Naive B cell (primary cell): ENCODE results near the gene VAV3. TPM values are rescaled to one million over a fixed set of nuclear protein-coding genes. Genes with fewer than 3 reads are reported as not detected.

ENCODE experiments used
- ATAC-seq, 2 donors: fragments of 150-1000 bp; cut with Tn5 transposase; 2 replicates each; pipeline ENCODE4 v1.10.0; 2021; ENCODE audit warnings: low read depth in 2 of 2, mild to moderate bottlenecking in 2 of 2, moderate library complexity in 2 of 2
- DNase-seq: peaks from one replicate; pipeline ENCODE4 v3.0.0; 2022
- H3K27ac Mint-ChIP-seq, 6 donors: one replicate each; pipeline ENCODE4 v1.8.0; 2020 to 2022; ENCODE audit warnings: mild to moderate bottlenecking in 6 of 6, mixed read lengths in 6 of 6, moderate library complexity in 5 of 6, inconsistent platforms in 2 of 6
- H3K27me3 Mint-ChIP-seq, 3 donors: one replicate each; pipeline ENCODE4 v1.8.0; 2021 to 2022; ENCODE audit warnings: mixed read lengths in 3 of 3, mild to moderate bottlenecking in 1 of 3
- H3K36me3 Mint-ChIP-seq, 2 donors: one replicate each; pipeline ENCODE4 v1.8.0; 2020 to 2022; ENCODE audit warnings: mixed read lengths in 2 of 2, inconsistent platforms in 1 of 2, mild to moderate bottlenecking in 1 of 2
- H3K4me1 Mint-ChIP-seq, 3 donors: one replicate each; pipeline ENCODE4 v1.8.0; 2020 to 2022; ENCODE audit warnings: mixed read lengths in 3 of 3, inconsistent platforms in 1 of 3, mild to moderate bottlenecking in 1 of 3, moderate library complexity in 1 of 3
- H3K4me3 Mint-ChIP-seq, 8 donors: one replicate each; pipeline ENCODE4 v1.8.0; 2020 to 2022; ENCODE audit warnings: mild to moderate bottlenecking in 8 of 8, mixed read lengths in 8 of 8, moderate library complexity in 8 of 8, inconsistent platforms in 2 of 8
- H3K9me3 Mint-ChIP-seq, 7 donors: one replicate each; pipeline ENCODE4 v1.8.0; 2020 to 2022; ENCODE audit warnings: mixed read lengths in 7 of 7, mild to moderate bottlenecking in 5 of 7, inconsistent platforms in 2 of 7, moderate library complexity in 1 of 7
- polyA plus RNA-seq, 6 donors: library from polyadenylated mRNA; unstranded; fragments of 300-500 nt; fragmentation: Illumina TruSeq; gene quantifications; one replicate each; pipeline ENCODE4 v1.2.3, GENCODE V29; 2021; ENCODE audit warnings: low read depth in 6 of 6

The VAV3 gene
- polyA plus RNA-seq, 6 donors from 2014 or later, result 24.8 to 45.9 (median 33.6) TPM

DNA sequence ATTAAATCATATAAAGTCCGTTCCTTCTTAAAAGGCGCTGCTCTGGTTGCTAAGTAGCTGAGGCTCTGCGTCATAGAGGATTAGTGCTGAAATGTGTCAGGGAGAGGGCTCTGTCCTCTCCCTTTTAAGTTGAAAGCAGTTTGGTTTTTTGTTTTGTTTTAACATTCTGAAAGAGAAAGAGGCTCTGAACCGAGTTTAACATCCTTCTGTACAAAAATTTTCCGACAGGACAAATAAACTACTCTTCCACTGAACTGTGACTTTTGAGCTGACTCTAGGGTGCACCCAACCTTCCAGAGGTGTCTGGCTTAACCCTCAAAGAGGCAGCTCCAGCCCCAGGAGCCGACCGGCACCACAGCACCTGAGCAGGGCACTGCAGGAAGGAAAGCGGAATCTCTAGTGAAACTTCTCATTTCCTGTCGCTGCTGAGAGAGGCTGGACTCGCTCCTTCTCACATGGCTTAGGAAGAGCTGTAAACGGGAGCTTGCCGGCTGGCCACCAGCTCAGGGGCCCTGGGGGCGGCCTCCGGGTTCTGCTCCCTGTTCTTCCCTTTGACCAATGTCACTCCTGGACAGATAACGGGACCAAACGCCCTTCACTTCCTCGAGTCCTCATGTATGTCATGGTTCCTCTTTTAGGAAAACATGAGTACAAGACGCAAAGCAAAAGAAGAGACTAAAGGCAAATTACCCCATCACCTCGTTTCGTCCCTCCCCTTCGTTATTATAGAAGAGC is 1.2 kb downstream of the VAV3 start:
- DNase-seq (peak; percentile 79), ATAC-seq (peak; percentile 60 to 63)
- H3K4me1 Mint-ChIP-seq, result peaks cover 41 to 71% (median 43%) of the 10 kb centered on the region in 3 donors
- H3K27me3 Mint-ChIP-seq, result no peaks in the 10 kb centered on the region
- peak overlapping the region; percentile 92 to 100 (median 98) for H3K4me3 Mint-ChIP-seq
- H3K9me3 Mint-ChIP-seq, result peaks cover 0 to 5% (median 0%) of the 10 kb centered on the region in 7 donors
- H3K36me3 Mint-ChIP-seq, result peaks cover 7 to 10% of the 10 kb centered on the region in 2 donors
- peak overlapping the region; percentile 97 to 99 (median 98) for H3K27ac Mint-ChIP-seq

DNA sequence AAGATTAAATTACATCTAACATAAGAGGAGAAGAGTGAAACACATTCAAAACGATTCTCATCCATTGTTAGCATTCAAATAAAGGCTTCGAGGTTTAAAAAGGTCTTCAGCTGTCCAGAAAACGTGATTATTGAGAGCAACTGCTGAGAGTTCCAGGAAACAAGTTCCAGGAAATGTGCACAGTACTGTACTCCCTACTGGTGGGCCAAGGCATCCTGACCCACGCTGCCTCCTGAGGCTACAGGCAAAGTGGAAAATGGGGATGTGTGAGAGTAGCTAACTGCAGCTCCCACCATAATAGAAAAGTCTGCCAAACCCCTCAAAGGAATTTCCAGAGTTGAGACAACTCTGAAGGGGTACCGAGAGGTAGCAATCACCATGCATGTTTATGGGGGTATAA is 2.0 kb downstream of the VAV3 start:
- Mint-ChIP-seq H3K36me3 (peaks cover 4 to 10% of the 10 kb centered on the region in 2 donors), H3K9me3 (peaks cover 0 to 5% (median 0%) of the 10 kb centered on the region in 7 donors), H3K27ac (peak overlapping the region; percentile 97 to 99 (median 98)), H3K27me3 (no peaks in the 10 kb centered on the region), H3K4me3 (peak overlapping the region; percentile 92 to 100 (median 98)), H3K4me1 (peaks cover 40 to 68% (median 42%) of the 10 kb centered on the region in 3 donors)
- ATAC-seq (no peak), DNase-seq (no peak)

DNA sequence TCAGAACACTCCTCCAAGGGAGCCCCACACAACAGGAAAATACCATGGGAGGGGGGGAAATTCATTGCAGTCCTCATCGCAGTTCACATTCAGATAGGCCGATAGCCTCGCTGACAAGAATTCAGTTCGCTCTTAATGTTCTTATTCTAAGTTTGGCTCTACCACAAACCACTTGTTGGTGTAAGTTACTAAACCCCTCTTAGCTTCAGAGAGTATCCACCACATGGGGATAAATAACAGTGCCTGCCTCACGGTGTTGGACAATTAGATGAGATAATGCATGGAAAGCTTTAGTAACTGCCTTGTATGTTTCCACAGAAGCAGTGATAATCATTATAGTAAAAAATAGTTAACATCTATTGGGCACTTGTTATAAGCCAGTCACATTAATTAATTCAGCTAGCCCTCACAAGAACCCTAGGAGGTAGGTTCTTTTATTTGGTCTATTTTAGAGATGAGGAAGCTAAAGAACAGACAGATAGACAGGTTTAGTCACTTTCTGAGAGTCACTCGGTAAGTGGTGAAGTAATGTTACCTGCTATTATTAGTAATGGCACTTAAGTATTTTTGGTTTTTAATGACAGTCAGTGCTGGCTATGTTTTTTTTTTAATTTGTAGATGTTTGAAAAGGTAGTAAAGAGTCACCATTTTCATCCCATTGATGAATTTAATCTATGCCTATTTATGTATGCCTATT is 10.1 kb downstream of the VAV3 start:
- H3K36me3 Mint-ChIP-seq, result peaks cover 0 to 7% of the 10 kb centered on the region in 2 donors
- DNase-seq (no peak), ATAC-seq (peak in 1 of 2 donors; percentile 27)
- peak overlapping the region in 2 of 8 donors; percentile 17 to 40 for H3K4me3 Mint-ChIP-seq
- peaks cover 35 to 57% (median 44%) of the 10 kb centered on the region in 3 donors for H3K4me1 Mint-ChIP-seq
- H3K27ac Mint-ChIP-seq, result peak overlapping the region in 3 of 6 donors; percentile 10 to 39 (median 34)
- H3K9me3 Mint-ChIP-seq, result peaks cover 0 to 5% (median 0%) of the 10 kb centered on the region in 7 donors
- no peaks in the 10 kb centered on the region for H3K27me3 Mint-ChIP-seq

- Mint-ChIP-seq H3K27ac (peak overlapping the region in 3 of 6 donors; percentile 34 to 68 (median 39)), H3K27me3 (no peaks in the 10 kb centered on the region), H3K4me3 (no peak overlapping the region), H3K9me3 (no peaks in the 10 kb centered on the region), H3K4me1 (peaks cover 35 to 57% (median 43%) of the 10 kb centered on the region in 3 donors), H3K36me3 (peaks cover 0 to under 1% of the 10 kb centered on the region in 2 donors)
- no peak for ATAC-seq
- DNase-seq, result no peak
Observed at GRCh38 chr1:107954126-107954525, 10.9 kb downstream of the VAV3 start.

DNA sequence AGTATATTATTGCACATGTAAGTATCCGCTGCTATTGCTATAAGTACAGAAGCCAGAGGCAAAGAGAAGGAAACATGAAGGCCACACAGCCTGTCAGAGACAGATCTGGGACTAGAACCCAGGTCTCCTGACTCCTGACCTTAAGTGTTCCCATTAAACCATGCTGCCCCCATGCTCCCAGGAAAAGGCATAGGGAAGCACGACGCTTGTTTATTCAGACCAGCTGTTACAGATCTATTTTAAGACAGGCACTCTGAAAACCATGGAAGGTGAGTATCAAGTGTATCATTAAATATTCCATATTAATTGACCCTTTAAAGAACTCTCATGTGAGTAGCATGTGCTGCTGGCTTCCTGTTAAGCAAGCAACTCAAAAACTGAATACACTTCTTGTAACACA is 11.4 kb downstream of the VAV3 start:
- no peak for ATAC-seq
- Mint-ChIP-seq H3K4me1 (peaks cover 35 to 52% (median 42%) of the 10 kb centered on the region in 3 donors), H3K27me3 (no peaks in the 10 kb centered on the region), H3K4me3 (peak overlapping the region in 1 of 8 donors; percentile 39), H3K9me3 (no peaks in the 10 kb centered on the region), H3K36me3 (no peaks in the 10 kb centered on the region), H3K27ac (peak overlapping the region in 2 of 6 donors; percentile 3 to 54)
- DNase-seq, result no peak

DNA sequence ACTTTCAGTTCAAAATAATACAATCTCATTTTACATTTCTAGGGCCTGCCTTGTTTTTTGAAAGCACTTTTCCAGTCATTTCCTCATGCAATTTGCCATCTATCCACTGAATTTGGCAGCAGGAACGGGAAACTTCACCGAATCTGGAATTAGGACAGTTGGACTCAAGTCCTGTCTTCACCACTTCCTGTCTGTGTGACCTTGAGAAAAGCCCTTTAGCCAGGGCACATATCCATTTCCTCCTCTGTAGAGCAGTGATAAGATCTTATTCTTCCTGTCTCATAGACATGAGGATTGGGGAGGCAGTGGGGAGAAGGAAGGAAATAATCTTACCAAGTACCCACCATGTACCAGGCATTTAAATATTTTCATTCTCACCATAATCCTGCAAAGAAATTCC is 12.0 kb downstream of the VAV3 start:
- no peak for ATAC-seq
- Mint-ChIP-seq H3K36me3 (no peaks in the 10 kb centered on the region), H3K27ac (peak overlapping the region in 4 of 6 donors; percentile 12 to 75 (median 43)), H3K27me3 (no peaks in the 10 kb centered on the region), H3K4me3 (peak overlapping the region in 2 of 8 donors; percentile 6 to 35), H3K9me3 (no peaks in the 10 kb centered on the region), H3K4me1 (peaks cover 41 to 57% (median 44%) of the 10 kb centered on the region in 3 donors)
- no peak for DNase-seq

DNA sequence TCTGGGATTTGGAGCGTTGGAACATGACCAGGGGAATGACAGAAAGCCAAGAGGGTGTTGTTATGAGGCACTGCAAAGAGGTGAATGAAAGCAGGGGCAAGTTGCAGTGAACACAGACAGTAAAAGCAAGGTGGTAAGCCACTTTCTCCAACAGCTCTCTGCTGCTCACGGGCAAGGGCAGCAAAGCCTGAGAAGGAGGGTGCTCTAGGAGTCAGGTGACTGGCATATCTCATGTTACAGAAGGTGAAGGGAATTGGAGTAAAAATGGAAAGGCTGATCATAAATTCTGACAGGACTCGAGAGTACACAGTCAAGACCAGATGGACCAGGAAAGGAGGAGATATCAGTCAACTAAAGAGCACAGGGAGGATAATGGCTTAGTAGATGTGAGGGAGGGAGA is 14.5 kb downstream of the VAV3 start:
- peak; percentile 45 to 53 for ATAC-seq
- Mint-ChIP-seq H3K9me3 (no peaks in the 10 kb centered on the region), H3K27ac (peak overlapping the region; percentile 1 to 85 (median 71)), H3K4me1 (peaks cover 64 to 83% (median 65%) of the 10 kb centered on the region in 3 donors), H3K4me3 (peak overlapping the region; percentile 2 to 68 (median 29)), H3K36me3 (no peaks in the 10 kb centered on the region), H3K27me3 (no peaks in the 10 kb centered on the region)
- DNase-seq, result no peak

GRCh38 chr1:107949467-107950253 is 15.3 kb downstream of the VAV3 start:
- peak; percentile 25 to 27 for ATAC-seq
- peak overlapping the region in 7 of 8 donors; percentile 2 to 68 (median 23) for H3K4me3 Mint-ChIP-seq
- H3K4me1 Mint-ChIP-seq, result peaks cover 64 to 84% (median 65%) of the 10 kb centered on the region in 3 donors

DNA sequence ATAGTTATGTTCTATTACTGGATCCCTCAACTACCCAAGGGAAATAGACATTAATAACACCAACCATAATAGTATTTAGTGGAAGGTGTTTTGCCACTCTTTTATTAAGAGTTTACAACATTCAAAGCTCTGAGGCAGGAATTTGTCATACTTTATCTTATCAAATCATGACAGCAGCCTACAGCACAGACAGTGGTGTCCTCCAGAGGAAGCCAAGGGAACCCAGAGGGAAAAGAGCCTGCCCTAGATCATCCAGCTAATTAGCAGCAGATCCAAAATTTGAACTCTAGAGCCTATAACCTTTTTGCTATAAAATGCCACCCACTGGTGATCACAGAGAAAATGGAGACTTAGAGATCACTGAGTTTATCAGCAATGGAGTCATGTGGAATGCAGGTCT is 18.2 kb downstream of the VAV3 start:
- H3K9me3 Mint-ChIP-seq, result no peaks in the 10 kb centered on the region
- no peaks in the 10 kb centered on the region for H3K27me3 Mint-ChIP-seq
- peaks cover 0 to 4% of the 10 kb centered on the region in 2 donors for H3K36me3 Mint-ChIP-seq
- no peak for ATAC-seq
- DNase-seq, result no peak
- H3K4me3 Mint-ChIP-seq, result peak overlapping the region in 2 of 8 donors; percentile 35 to 63
- peak overlapping the region in 1 of 6 donors; percentile 54 for H3K27ac Mint-ChIP-seq
- peaks cover 64 to 87% (median 85%) of the 10 kb centered on the region in 3 donors for H3K4me1 Mint-ChIP-seq

More at GRCh38 chr1:107949467-107950253, 15.3 kb downstream of the VAV3 start:
- DNase-seq, result no peak
- H3K27ac Mint-ChIP-seq, result peak overlapping the region in 5 of 6 donors; percentile 35 to 85 (median 82)
- H3K27me3 Mint-ChIP-seq, result no peaks in the 10 kb centered on the region
- H3K9me3 Mint-ChIP-seq, result no peaks in the 10 kb centered on the region
- no peaks in the 10 kb centered on the region for H3K36me3 Mint-ChIP-seq

DNA sequence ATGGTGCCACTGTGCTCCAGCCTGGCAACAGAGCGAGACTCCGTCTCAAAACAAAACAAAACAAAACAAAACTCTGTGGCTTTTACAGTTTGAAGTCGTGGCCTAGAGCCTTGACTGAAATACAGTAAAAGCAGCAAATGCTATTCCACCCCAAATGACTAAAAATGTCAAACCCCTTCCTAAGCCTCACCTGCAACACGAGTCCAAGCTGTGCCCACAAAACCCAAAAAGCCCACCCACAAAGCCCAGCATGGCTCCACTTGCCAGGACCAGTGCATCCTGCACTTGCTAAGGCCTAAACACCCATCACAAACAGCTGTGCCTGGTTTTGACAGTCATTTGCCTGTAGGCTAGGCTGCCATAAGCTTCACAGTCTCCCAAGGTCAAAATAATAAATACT is 21.3 kb downstream of the VAV3 start:
- H3K36me3 Mint-ChIP-seq, result peaks cover 7 to 11% of the 10 kb centered on the region in 2 donors
- no peaks in the 10 kb centered on the region for H3K27me3 Mint-ChIP-seq
- H3K4me1 Mint-ChIP-seq, result peaks cover 71 to 88% (median 84%) of the 10 kb centered on the region in 3 donors
- H3K4me3 Mint-ChIP-seq, result peak overlapping the region in 2 of 8 donors; percentile 11 to 54
- H3K9me3 Mint-ChIP-seq, result no peaks in the 10 kb centered on the region
- DNase-seq (no peak), ATAC-seq (no peak)
- H3K27ac Mint-ChIP-seq, result peak overlapping the region in 5 of 6 donors; percentile 4 to 95 (median 71)

DNA sequence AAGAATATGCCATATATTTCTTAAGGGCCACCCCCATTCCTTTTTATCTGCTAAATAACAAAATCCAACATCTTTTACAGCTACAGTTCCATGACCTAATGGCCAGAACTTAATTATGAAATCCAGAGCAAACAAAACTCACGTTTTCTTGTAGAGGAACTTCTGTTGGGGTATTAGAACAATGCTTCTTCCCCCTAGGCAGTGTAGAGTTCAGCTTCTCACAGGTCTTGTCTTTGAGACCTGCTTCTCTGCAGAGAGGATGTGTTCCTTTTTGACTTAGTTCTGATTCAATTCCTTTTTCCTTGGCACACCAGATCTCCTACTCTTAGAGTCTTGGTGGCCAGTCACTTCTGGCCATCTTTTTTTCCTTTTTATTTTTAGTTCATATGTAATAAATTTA is 22.2 kb downstream of the VAV3 start:
- H3K9me3 Mint-ChIP-seq, result no peaks in the 10 kb centered on the region
- no peak for DNase-seq
- H3K36me3 Mint-ChIP-seq, result peaks cover 7 to 11% of the 10 kb centered on the region in 2 donors
- H3K4me1 Mint-ChIP-seq, result peaks cover 73 to 88% (median 84%) of the 10 kb centered on the region in 3 donors
- ATAC-seq, result peak; percentile 37 to 57
- no peaks in the 10 kb centered on the region for H3K27me3 Mint-ChIP-seq
- H3K27ac Mint-ChIP-seq, result peak overlapping the region in 5 of 6 donors; percentile 12 to 67 (median 39)
- H3K4me3 Mint-ChIP-seq, result peak overlapping the region in 6 of 8 donors; percentile 6 to 63 (median 13)

GRCh38 chr1:107941531-107941930 is 23.4 kb downstream of the VAV3 start:
- Mint-ChIP-seq H3K27me3 (no peaks in the 10 kb centered on the region), H3K27ac (peak overlapping the region in 2 of 6 donors; percentile 2 to 39), H3K4me3 (peak overlapping the region in 7 of 8 donors; percentile 2 to 57 (median 35)), H3K4me1 (peaks cover 71 to 87% (median 84%) of the 10 kb centered on the region in 3 donors), H3K9me3 (no peaks in the 10 kb centered on the region), H3K36me3 (peaks cover 7 to 11% of the 10 kb centered on the region in 2 donors)
- DNase-seq (no peak), ATAC-seq (no peak)
